CMK (cell line): ENCODE data around the gene SEMA7A.
"Not testable (repeated sequence)": the region's sequence is repeated elsewhere in the genome, so short reads cannot be mapped to it uniquely, and the experiment has no call there.

Experiments used
- DNase-seq: peaks from one replicate; pipeline ENCODE4 v3.0.0-alpha.2; 2010; ENCODE audit warnings: low read depth

The SEMA7A gene

DNA sequence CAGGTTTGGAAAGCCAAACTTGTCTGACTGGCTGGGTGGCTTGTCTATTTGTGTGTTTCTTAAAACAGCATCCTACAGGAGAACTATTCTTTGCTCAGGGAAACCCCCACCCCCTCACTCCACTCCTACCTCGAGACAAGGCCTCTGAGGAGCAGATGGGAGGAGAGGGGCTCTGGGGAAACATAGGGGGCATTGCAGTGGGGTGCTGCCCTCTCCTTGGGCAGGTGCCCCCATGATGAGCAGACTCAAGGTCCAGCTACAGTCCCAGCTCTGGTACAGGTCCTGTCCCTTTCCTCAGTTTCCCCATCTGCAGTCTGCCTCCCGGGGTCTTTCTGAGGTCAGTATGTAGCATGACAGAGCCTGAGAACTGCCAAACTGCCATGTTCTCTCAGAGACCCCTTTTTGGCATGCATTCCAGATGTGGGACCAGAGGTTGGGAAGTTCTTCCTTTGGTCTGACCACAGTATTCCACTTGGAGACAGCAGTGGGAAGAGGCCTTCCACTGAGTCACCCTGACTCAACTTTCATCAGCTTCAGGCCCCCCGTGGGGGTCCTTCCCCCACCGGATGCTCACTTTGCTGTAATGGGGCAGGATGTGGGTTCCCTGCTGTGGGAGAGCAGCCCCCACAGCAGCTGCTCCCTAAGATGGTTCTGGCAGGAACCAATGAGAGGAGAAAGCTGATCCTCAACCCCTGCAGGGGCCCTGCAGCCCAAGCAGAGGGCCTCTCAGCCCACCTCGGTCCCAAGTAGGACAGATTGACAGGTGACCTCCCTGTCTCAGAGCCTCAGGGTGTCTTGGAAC is 34.0 kb downstream of the SEMA7A start:
- DNase-seq: peak; percentile 71

DNA sequence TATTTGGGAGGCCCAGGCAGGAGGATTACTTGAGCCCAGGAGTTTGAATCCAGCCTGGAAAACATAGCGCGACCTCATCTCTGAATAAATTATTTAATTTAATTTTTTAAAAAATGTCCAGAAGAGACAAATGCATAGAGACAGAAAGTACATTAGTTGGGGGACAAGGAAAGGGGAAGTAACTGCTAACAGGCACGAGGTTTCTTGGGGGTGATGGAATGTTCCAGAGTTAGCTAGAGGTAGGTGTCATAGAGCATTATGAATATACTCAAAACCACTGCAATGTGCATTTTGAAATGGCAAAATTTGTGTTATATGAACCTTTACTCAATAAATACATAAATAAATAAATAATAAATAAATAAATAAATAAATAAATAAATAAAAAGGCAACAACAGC is 34.7 kb downstream of the SEMA7A start:
- no peak for DNase-seq

DNA sequence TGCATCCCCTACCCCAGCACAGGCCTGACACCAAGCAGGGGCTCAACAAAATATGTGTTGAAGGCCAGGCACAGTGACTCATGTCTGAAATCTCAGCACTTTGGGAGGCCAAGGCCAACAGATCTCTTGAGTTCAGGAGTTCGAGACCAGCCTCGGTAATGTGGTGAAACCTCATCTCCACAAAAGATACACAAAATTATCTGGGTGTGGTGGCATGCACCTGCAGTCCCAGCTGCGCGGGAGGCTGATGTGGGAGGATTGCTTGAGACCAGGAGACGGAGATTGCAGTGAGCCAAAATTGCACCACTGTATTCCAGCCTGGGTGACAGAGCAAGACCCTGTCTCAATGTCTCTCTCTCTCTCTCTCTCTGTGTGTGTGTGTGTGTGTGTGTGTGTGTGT is 35.6 kb downstream of the SEMA7A start:
- DNase-seq: no peak

DNA sequence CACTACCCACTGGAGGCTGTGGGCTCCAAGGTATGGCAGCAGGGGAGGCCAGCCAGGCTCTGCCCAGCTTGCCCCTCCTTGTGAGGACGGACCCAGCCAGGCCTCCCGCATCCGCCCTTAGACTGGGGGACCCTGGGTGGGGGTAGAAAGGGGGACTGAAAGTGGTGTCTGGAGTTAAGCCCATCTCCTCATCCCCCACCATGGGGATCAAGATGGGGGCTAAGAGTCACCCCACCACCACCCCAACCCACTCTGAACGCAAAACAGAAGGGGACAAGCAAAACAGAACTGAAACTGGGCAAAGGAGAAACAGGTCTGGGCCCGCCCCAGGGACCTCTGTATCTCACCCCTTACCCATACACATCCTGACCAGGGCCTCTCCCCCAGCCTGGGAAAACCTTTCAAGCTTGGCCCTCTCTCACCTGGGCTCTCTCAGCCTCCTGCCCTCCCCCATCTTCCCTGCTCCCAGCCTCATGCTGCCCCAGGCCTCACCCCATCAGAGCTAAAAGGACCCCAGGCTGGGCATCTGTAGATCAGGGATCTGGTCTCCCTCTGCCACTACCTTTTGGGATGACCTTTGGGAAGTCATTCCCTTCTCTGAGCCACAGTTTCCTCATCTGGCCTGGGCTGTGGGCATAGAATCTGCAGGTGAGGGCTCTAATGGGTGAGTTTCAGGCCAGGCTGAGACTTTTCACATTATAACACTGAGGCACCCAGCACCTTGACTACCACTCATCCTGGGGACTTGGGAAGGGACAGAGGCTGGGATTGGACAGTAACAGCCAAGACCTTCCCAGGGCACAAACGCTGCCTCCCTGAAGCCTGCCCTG is 36.3 kb downstream of the SEMA7A start:
- DNase-seq: no peak

DNA sequence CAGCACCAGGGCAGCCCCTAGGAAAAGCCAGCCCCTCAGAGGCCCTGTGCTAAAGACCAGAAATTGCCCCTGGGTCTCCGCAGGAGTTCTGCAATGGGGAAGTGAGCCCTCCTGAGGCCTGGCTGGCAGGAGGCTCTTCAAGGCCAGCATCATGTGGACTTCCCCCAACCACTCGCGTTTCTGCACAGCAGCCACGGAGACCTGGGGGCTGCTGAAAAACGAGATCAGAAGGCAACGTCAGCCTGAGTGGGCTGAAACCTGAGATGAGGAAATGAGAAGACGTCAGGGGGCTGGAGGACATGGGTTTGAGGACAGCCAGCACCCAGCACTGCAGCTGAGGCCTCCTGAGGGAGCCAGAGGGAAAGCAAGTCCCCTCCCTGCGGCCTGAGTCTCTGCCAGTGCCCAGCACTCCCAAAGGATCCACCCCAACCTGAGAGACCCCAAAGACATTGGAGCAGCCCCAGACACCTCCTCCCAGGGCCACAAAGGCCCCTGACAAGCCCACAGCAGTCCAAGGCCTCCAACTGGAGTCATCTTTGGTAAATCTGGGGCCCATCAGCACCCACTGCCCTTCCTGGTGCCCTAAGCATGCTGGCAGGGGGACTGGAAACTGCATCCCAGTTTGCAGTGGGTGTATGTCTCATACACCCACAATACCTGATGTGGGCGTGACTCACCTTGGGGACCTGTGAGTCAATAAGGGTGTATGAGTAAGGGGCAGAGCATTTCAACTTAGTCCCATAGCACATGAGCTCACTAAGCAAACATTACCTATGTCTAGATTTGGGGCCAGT is 37.1 kb downstream of the SEMA7A start:
- DNase-seq: no peak

DNA sequence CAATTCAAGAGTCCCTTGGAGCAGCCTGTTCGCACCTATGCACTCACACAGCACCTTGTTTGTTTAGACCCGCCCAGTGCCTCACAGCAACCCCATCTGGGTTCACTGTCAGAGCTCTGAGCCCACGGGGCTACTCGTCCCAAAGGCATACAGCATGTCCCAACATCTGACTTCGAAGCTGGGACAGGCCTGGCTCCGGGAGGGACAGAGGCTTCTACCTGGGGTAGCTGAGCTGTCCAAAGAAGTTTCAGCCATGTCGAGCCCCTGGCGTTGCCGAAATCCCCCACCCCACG is 37.7 kb downstream of the SEMA7A start:
- no peak for DNase-seq

DNA sequence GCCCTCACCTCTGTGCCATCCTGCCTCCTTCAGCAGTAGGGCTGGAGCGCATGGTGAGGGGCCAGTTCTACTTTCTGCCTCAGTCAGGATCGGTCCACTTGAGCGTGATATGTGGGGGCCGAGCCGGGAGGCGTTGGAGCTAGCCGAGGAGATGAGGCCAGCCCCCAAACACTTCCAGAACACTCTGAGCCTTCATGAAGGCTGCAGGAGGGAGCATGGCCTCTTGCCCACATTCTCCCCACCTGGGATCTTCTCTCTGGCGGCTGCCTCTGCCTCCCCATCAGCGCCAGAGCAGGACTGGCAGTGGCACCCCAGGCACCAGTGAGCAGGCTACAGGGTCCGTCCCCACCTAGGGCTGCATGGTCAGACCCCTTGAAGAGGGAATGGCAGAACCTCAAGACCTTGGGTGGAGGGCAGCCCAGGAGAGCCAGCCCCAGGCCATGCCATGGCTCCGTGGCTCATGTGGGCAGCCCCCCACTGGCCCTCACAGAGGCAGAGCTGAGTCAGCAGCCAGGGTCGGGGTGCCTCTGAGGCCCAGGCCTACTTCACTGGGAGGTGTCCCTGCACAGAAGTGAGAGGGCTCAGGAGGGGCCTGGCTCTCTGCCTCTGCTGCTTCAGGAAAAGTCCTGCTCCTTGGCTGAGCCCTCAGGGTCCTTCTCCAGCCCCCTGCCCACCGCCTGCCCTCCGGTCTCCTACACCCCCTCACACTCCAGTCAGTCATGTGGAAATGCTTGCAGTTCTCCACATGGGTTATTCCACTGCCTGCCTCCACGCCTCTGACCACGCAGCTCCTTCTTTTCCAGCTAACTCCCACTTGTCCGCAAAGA is 38.2 kb downstream of the SEMA7A start:
- DNase-seq: no peak

DNA sequence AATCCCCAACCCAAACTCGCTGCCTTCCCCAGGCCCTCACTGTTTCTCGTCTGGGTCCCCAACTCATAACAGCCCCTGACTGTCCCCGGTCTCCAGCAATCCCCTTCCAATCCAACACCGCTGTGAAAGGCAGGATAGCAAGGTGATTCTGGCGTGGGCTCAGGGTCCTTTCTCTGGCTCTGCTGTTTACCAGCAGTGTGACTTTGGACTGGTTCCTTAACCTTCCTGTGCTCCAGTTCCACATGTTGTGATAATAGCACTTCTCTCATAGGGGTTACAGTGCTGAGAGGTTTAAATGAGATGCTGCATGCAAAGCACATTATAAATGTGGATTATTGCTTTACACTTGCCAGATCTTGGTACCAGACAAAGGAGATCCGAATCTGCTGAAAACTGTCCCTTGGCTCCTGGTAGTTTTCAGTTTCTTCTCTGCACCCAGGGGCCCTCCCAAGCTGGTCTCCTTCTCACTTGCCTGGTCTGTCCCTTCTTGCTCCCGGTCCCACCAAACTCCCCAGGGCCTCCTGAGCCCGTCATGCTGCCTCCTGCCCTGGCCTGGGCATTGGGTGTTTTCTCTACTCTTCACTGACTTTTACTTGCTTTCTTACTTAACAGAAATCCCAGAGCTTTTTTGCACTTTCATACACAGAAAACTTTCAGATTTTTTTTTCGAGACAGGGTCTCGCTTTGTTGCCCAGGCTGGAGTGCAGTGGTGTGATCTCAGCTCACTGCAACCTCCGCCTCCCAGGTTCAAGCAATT is 39.5 kb downstream of the SEMA7A start:
- no peak for DNase-seq

DNA sequence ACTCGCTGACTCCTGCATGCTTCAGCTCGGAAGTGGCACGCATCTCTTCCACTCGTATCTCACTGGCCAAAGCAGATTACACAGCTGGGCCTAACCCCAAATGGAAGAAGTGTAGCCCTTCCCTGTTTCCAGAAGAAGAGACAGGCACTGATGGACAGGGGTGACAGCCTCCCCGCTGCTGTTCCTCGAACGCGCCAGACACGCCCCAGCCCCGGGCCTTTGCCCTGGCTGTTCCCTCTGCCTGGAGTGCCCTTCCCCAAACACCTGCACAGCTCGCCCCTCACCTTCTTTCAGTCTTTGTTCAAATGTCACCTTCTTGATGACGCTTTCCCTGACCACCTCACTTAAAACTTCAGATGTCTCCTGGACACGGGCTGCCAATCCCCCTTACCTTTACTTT is 40.3 kb downstream of the SEMA7A start:
- no peak for DNase-seq

DNA sequence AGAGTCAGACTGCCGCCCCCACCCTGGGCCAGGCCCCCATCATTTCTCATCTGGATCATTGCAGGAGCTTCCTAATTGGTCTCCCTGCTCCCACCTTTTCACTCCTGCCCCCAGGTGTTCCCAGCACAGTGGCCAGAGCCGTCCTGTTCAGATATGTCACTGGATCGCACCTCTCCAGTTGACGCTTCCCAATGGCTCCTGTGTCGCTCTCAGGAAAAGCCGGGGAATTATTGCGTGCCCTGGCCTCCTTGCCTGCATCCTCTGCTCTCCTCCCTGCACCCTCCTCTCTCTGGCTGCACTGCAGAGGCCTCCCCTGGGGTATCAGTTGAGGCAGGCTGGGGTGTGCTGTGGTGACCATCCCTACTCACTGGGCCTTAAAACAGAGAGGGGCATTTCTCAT is 40.9 kb downstream of the SEMA7A start:
- DNase-seq: no peak

DNA sequence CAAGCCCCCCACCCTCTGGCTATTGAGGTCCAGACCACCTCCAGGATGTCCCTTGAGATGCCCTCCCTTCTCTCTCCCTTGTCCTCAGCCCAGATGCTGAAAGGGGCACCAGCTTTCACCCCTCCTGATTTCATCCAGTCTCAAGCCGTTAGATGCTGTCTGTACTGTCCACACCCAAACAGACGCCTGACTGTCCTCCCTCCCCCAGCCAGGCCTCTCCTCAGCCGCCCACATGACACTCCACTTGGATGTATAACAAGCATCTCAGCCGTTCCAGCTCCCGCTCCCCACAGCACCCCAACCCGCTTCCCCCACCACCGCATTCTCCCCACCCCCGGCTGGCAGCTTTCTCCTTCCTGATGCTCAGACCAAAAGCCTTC is 41.3 kb downstream of the SEMA7A start:
- no peak for DNase-seq

DNA sequence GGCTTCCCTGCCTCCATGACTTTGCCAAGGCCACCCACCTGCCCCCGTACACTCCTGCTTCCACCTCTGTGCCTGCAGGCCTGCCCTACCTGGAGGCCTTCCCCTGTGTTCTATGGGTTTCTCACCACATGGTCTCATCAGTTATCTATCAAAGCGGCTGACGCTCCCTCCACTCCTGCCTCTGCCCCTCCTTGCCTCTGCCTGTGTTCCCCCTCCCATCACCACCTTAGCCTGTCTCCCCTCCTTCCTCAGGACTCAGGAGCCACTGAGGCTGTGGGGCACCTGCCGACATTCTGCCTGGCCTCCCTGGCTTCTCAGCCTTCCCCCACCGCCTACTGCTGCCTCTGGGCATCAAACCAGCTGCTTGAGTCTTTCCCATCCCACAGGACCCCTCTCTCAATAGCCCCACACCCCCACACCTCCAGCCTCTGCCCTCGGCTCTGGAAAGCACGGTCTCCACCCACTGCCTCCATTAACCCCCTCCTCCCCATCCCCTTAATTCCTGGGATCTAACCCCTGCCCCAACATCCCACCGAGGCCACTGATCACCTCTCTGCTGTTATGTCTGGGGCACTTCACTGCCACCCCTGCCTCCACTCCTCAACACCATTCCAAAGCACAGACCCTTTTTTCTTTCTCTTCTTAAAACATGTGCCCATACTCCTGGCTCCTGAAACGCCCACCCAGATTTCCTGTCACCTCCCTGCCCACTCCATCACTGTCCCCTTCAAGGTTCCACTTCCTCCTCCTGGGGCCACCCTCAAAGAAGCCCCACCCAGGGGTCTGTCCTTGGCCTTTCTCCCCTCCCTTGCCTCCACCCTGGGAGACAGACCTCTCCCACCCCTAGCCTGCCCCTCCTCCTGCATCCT is 41.9 kb downstream of the SEMA7A start:
- no peak for DNase-seq

DNA sequence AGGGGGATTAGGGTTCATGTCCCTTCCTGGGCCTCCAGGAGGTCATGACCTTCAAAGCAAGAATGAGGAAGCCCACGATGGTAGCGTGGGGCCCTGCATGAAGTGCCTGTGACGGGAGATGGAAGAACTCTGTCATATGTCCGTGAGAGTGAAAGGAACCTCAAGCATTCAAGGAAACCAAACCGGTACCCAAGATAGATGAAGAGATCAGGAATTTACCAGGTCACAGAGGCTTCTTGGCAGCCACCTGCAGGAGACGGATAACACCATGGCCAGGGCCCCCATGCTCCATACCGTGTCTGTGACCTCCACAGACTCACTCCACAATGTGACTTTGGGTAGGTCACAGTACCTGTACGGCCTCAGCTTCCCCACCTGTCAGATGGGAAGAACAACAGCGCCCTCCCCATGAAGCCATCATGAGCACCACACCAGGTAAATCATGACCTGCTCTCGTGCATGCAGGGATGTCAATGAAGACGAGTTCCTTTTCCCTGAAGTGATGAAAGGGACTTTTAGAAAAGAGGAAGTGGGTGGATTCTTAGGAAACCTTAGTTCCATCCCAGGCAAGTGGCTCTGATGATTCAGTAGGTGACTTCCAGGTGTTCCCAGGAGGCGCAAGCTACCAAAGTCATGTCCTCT is 43.0 kb downstream of the SEMA7A start:
- no peak for DNase-seq

DNA sequence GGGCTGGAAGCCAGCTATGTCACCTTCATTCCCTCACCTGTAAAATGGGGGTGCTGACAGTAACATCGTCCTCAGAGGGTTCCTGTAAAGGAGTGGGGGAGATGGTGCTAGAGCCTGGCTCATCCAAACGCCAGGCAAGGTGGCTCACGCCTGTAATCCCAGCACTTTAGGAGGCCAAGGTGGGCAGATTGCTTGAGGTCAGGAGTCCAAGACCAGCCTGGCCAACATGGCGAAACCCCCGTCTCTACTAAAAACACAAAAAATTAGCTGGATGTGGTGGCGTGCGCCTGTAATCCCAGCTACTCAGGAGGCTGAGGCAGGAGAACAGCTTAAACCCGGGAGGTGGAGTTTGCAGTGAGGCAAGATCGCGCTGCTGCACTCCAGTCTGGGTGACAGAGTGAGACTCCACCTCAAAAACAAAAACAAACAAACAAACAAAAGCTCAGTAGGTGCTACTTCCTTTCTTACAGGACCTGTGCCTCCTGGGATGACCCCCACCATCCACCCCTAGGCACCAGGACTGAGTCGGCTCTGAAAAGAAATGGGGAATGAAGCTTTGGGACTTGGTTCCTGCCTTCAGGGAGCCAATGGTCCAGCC is 43.6 kb downstream of the SEMA7A start:
- DNase-seq: not testable (repeated sequence)

DNA sequence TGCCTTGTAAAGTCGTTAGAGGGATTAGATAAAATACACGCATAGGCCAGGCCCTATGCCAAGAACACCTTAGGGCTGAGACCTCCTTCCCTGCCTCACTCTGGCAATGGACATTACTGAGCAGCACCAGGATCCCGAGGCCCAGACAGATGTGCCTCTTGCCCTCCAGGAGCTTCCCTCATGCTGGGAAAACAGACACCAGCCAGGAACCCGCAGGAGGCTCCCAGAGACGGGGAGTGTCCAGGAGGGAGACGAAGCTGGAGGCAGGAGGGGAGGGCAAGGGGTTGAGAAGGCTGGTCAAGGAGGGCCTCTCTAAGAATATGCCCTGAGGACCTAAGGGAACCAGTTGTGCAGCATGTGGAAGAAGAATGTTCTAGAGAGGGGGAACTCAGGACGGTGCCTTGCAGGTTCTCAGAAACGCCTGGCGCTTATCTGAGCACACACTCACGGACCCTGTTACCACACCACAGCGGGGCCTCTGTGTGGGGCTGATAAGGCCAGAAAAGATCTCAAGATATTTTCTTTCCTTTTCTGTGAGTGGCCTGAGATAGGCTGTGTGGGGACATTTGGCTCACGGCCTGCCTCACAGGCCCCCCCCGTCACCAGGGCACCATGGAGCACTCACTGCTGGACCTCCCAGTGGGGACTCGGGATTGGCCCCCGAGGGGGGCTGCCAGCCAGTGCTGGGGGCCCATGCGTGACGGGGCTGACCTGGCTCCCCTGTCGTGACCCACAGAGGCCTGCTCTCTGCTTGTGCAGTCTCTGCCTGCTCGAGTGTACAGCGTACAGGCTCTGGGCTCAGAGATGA is 44.3 kb downstream of the SEMA7A start:
- peak; percentile 99 for DNase-seq

DNA sequence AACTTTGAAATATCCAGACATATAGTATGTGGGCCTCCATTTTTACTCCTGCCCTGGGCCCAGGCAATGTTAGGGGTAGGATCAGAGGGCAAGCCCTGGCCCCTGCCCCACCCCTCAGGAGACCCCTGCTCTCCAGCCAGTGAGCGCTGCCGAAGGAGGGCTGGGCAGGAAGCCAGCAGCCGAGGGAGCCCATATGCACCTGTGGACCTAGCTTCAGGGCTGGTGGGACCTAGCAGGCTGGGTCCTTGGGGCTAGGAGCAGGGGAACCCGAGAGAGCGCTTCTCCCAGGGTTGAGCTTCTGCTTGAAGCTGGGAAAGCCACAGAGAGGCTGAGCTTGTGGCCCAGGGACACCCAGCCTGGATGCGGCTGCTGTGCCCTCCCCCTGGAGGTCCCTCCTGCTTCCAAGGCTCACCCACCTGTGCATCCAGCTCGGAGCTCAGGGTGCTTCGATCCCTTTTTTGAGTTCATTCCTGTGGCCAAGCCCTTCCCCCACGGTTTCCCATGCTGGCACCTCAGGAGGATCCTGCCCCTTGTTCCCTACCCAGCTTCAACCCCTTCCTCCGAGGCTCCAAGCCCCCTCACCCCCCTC is 45.3 kb downstream of the SEMA7A start:
- no peak for DNase-seq

DNA sequence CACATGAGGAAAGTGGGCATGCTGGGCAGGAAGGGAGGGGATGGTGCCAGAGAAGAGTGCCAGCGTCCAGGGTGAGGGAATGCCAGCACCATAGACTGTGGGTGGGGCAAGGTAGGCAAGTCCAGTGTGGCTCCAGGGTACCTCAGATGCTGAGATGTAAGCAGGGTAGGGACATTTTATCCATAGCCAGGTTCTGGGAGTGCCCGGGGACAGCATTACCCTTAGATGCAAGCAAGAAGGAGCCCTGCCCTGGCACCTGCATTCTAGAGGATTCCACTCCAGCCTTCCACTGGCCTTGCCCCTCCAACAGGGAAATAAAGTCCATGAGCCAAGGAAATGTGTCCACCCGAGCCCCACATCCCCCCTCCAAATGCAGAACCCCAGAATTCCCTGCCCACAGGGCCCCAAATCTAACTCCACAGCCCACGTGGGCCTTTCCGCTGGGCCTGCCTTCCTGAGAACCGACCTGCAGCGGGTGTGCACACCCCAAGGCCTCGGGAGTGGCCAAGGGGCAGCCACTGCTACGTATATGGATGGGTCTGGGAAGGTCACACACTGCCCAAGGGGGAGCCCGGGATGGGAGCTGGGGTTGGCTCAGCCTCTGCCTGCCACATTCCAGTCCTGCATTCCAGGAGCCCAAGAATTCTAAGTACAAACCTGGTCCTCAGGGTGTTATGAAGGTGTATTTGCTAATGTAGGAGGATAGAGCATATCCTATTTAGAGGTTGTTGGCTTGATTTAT is 46.0 kb downstream of the SEMA7A start:
- no peak for DNase-seq
